Activated CD4-positive, alpha-beta T cell treated with anti-CD3 and anti-CD28 coated beads, Interleukin-2, amount 10 ng/mL, durations not matched to agents 24 days and 14 days (primary cell): Measurements from ENCODE around the gene SYNPR. TPM values are rescaled to one million over a fixed set of nuclear protein-coding genes. Genes with fewer than 3 reads are reported as not detected.

ENCODE experiments used
- DNase-seq: peaks from one replicate; pipeline ENCODE4 v3.0.0; 2022
- H3K27ac Mint-ChIP-seq: one replicate; pipeline ENCODE4 v1.8.0; 2022; ENCODE audit warnings: mild to moderate bottlenecking, mixed read lengths
- H3K27me3 Mint-ChIP-seq: one replicate; pipeline ENCODE4 v1.8.0; 2022; ENCODE audit warnings: mixed read lengths
- H3K36me3 Mint-ChIP-seq: one replicate; pipeline ENCODE4 v1.8.0; 2022; ENCODE audit warnings: low read depth, mild to moderate bottlenecking, mixed read lengths
- H3K4me1 Mint-ChIP-seq: one replicate; pipeline ENCODE4 v1.8.0; 2021; ENCODE audit warnings: mixed read lengths
- H3K4me3 Mint-ChIP-seq: one replicate; pipeline ENCODE4 v1.8.0; 2022; ENCODE audit warnings: mild to moderate bottlenecking, moderate library complexity, mixed read lengths
- H3K9me3 Mint-ChIP-seq: one replicate; pipeline ENCODE4 v1.8.0; 2021; ENCODE audit warnings: mixed read lengths
- intact Hi-C: fragments of 100-400 bp; cut with micrococcal nuclease; formaldehyde crosslinking; loops from one replicate; pipeline ENCODE4 v1.15.1; 2023
- total RNA-seq: library from RNA; stranded (reverse); gene quantifications from 2 replicates; pipeline ENCODE4 v1.2.3, GENCODE V29; 2022

SYNPR gene
- total RNA-seq, 1 donor from 2014 or later = not detected

- Mint-ChIP-seq H3K36me3 (no peaks in the 10 kb centered on the region), H3K9me3 (no peaks in the 10 kb centered on the region), H3K27me3 (no peaks in the 10 kb centered on the region), H3K27ac (no peak overlapping the region), H3K4me3 (no peak overlapping the region), H3K4me1 (no peaks in the 10 kb centered on the region)
- intact Hi-C loops = no loop called here
- no peak for DNase-seq
These were observed 53.4 kb downstream of the SYNPR start for GRCh38 chr3:63331520-63331919.

DNA sequence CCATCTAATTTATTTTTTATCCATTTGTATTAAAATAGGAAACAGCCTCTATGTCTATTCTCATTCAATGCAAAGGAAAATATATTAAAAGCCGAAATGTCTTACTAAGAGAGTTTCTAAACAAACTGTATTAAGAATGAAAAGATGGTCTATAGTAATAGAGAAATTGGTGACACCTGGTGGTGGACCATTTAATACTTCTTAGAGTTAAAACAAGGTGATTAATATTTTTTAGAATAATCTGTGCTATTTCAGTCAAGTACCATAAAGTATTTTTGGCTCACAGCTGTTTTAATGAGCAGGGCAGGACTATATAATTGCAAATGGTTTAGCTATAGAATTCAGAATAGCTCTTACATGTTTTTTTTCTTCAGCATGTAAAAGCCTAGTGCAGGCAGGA is 55.7 kb downstream of the SYNPR start:
- Mint-ChIP-seq H3K4me1 (no peaks in the 10 kb centered on the region), H3K27me3 (no peaks in the 10 kb centered on the region), H3K27ac (no peak overlapping the region), H3K9me3 (no peaks in the 10 kb centered on the region), H3K4me3 (no peak overlapping the region), H3K36me3 (no peaks in the 10 kb centered on the region)
- intact Hi-C loops = no loop called here
- no peak for DNase-seq

DNA sequence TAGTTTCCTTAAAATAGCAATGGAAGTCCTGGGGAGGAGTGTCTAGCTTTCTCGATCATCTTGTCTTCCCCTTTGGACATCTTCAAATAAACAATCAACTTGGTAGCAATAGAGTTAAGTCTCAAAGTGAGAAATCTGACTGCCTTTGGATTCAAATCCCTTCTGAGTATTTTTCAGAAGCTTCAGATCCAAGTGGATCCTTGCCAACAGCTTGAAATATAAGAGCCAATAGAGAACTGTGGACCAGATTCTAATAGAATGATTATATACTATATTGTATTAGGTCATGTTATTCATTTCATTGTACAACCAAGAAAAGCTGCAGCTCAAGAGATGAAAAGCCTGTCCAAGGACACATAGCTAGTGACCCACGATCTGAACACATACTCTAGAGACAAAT is 60.2 kb downstream of the SYNPR start:
- DNase-seq = no peak
- no peaks in the 10 kb centered on the region for H3K9me3 Mint-ChIP-seq
- H3K4me1 Mint-ChIP-seq = no peaks in the 10 kb centered on the region
- intact Hi-C loops = no loop called here
- H3K27ac Mint-ChIP-seq = no peak overlapping the region
- no peaks in the 10 kb centered on the region for H3K36me3 Mint-ChIP-seq
- no peak overlapping the region for H3K4me3 Mint-ChIP-seq
- peaks cover 3% of the 10 kb centered on the region for H3K27me3 Mint-ChIP-seq

GRCh38 chr3:63343674-63344073 is 65.6 kb downstream of the SYNPR start:
- Mint-ChIP-seq H3K27ac (no peak overlapping the region), H3K27me3 (peaks cover 5% of the 10 kb centered on the region), H3K36me3 (no peaks in the 10 kb centered on the region), H3K4me3 (no peak overlapping the region), H3K4me1 (peaks cover 2% of the 10 kb centered on the region), H3K9me3 (no peaks in the 10 kb centered on the region)
- DNase-seq = peak; percentile 59
- intact Hi-C loops = no loop called here

- intact Hi-C loops = no loop called here
- Mint-ChIP-seq H3K4me3 (no peak overlapping the region), H3K4me1 (peaks cover 2% of the 10 kb centered on the region), H3K27ac (no peak overlapping the region), H3K36me3 (no peaks in the 10 kb centered on the region), H3K27me3 (peaks cover 5% of the 10 kb centered on the region), H3K9me3 (no peaks in the 10 kb centered on the region)
- DNase-seq = no peak
These were observed 66.6 kb downstream of the SYNPR start for GRCh38 chr3:63344661-63345060.

GRCh38 chr3:63349583-63350573 is 71.8 kb downstream of the SYNPR start:
- Mint-ChIP-seq H3K27ac (no peak overlapping the region), H3K4me1 (no peaks in the 10 kb centered on the region), H3K27me3 (peaks cover 6% of the 10 kb centered on the region), H3K4me3 (no peak overlapping the region), H3K36me3 (no peaks in the 10 kb centered on the region), H3K9me3 (no peaks in the 10 kb centered on the region)
- intact Hi-C loops = loop anchor here (1.0 kb wide), 1 partner anchor 468 kb away; no protein-coding TSS in a partner anchor
- peak; percentile 77 for DNase-seq

DNA sequence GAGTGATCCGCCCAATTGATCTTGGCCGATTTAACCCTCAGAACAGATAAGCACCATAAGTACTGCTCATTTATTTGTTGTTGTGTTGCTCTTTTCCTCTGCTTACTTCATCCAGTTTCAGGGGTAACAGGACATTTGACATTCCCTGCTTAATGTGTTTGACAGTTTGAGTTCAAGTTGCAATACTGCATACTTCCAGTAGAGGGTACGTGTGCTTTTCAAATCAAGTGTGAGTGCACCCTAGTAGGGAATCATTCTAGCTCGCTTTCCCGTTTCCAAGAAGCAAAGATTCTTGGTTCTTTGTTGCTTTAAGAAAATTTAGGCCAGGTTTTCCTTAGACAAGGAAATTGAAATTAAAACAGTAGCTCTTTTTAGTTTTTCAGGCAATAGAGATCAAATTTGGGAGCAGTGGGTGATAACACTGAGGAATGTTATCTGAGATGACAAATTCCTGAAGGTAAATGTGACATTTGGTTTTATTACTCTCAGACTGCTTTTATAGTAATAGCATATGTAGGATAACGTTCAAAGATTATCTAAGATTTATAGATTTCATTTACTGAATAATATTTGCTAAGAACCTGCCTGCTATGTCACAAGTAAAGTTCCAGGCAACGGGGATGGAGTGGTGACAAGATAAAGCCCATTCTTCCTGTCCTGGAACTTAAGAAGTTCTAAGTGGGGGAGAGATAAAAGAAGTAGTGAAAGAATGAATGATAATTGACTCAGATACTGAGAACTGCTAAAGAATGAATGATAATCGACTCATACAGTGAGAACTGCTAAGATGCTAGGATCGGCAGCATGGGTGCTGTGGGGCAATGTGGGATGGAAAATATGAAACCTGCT is 73.3 kb downstream of the SYNPR start:
- DNase-seq = peak; percentile 58
- H3K27me3 Mint-ChIP-seq = peaks cover 6% of the 10 kb centered on the region
- no peaks in the 10 kb centered on the region for H3K36me3 Mint-ChIP-seq
- no peak overlapping the region for H3K4me3 Mint-ChIP-seq
- H3K27ac Mint-ChIP-seq = no peak overlapping the region
- intact Hi-C loops = no loop called here
- no peaks in the 10 kb centered on the region for H3K9me3 Mint-ChIP-seq
- no peaks in the 10 kb centered on the region for H3K4me1 Mint-ChIP-seq

- Mint-ChIP-seq H3K4me1 (no peaks in the 10 kb centered on the region), H3K9me3 (no peaks in the 10 kb centered on the region), H3K36me3 (no peaks in the 10 kb centered on the region), H3K27me3 (peaks cover 6% of the 10 kb centered on the region), H3K27ac (no peak overlapping the region), H3K4me3 (no peak overlapping the region)
- no peak for DNase-seq
- intact Hi-C loops = no loop called here
These were observed 73.8 kb downstream of the SYNPR start for GRCh38 chr3:63352008-63352279.

DNA sequence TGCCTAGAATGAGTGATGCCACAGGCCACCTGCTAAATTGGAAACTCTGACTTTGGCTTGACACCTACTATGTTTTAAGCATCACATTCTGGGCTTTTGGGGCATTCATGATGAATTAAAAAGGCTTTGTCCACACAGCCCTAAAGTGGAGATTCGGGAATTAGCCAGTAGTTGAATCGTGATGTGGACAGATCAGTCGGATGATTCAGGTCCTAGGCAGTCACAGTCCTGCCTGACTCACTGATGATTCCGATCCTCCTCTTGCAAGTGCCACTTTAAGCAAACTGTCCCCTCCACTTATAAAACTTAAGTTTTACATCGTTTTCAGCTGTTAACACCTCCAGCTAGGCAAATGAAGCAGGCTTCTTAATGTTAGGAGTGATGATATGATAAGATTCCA is 75.3 kb downstream of the SYNPR start:
- Mint-ChIP-seq H3K27ac (no peak overlapping the region), H3K36me3 (no peaks in the 10 kb centered on the region), H3K4me3 (no peak overlapping the region), H3K9me3 (no peaks in the 10 kb centered on the region), H3K4me1 (no peaks in the 10 kb centered on the region), H3K27me3 (peaks cover 5% of the 10 kb centered on the region)
- intact Hi-C loops = no loop called here
- no peak for DNase-seq

DNA sequence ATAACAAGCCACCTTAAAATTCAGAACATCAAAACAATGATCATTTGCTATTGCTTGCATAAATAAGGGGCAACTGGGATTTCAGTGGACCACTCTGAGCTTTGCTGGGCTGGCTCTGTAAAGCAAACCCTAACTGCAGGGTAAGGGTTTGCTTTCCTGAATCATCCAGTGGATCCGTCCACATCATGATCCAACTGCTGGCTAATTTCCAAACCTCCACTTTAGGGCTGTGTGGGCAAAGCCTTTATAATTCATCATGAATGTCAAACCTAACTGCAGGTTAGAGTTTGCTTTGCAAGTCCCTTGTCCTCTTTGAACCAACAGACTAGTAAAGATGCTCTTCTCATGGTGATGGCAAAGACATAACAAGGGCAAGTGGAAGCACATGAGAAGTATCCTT is 76.1 kb downstream of the SYNPR start:
- no peaks in the 10 kb centered on the region for H3K36me3 Mint-ChIP-seq
- DNase-seq = no peak
- peaks cover 4% of the 10 kb centered on the region for H3K27me3 Mint-ChIP-seq
- H3K27ac Mint-ChIP-seq = no peak overlapping the region
- H3K4me1 Mint-ChIP-seq = no peaks in the 10 kb centered on the region
- no peak overlapping the region for H3K4me3 Mint-ChIP-seq
- intact Hi-C loops = no loop called here
- H3K9me3 Mint-ChIP-seq = no peaks in the 10 kb centered on the region

DNA sequence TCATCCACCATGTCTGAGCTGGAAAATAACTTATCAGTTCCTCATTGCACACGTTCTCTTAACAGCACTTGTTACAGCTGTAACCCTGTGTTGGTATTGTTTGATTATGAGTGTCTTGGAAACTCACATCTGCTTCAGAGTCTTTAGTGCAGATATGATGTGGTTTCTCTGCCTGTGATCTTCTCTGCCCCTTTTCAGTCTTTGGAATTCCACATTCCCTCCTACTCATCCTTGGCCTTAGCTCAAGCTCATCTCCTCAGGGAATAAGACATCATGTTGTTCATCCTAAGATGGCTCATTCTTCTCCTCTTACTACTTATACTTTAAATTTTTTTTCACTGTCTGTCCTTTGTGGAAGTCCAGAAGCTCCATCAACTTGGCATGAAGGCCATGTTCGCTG is 77.7 kb downstream of the SYNPR start:
- no peaks in the 10 kb centered on the region for H3K9me3 Mint-ChIP-seq
- intact Hi-C loops = no loop called here
- H3K4me3 Mint-ChIP-seq = no peak overlapping the region

DNA sequence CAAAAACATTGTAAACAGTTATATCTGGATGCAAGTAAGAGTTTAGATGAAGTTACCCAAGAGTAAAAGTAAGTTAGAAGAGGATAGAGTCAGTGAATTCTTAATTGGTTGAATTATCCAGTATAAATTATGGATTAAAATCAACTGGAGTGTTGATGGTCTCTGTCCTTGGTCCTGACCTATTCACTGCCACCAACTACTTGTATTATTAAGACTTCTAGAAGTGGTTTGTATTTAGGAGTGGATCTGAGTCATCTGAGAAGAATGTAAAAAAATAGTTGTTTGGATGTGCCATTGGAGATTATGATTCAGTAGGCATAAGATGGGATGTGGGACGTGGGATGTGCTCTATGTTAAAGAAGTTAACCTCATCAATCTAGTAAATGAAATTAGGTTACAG is 86.4 kb downstream of the SYNPR start:
- Mint-ChIP-seq H3K4me3 (no peak overlapping the region), H3K27me3 (no peaks in the 10 kb centered on the region), H3K27ac (no peak overlapping the region), H3K4me1 (no peaks in the 10 kb centered on the region), H3K9me3 (no peaks in the 10 kb centered on the region), H3K36me3 (no peaks in the 10 kb centered on the region)
- intact Hi-C loops = no loop called here
- DNase-seq = no peak

More for the DNA sequence above, 77.7 kb downstream of the SYNPR start:
- peaks cover 4% of the 10 kb centered on the region for H3K27me3 Mint-ChIP-seq
- H3K4me1 Mint-ChIP-seq = no peaks in the 10 kb centered on the region
- no peak for DNase-seq
- H3K27ac Mint-ChIP-seq = no peak overlapping the region
- H3K36me3 Mint-ChIP-seq = no peaks in the 10 kb centered on the region

GRCh38 chr3:63364910-63365309 is 86.8 kb downstream of the SYNPR start:
- no peak for DNase-seq
- no peaks in the 10 kb centered on the region for H3K4me1 Mint-ChIP-seq
- no peaks in the 10 kb centered on the region for H3K9me3 Mint-ChIP-seq
- no peak overlapping the region for H3K27ac Mint-ChIP-seq
- intact Hi-C loops = no loop called here
- H3K4me3 Mint-ChIP-seq = no peak overlapping the region
- H3K27me3 Mint-ChIP-seq = no peaks in the 10 kb centered on the region
- H3K36me3 Mint-ChIP-seq = no peaks in the 10 kb centered on the region

GRCh38 chr3:63365671-63366070 is 87.6 kb downstream of the SYNPR start:
- H3K4me1 Mint-ChIP-seq = no peaks in the 10 kb centered on the region
- no peaks in the 10 kb centered on the region for H3K9me3 Mint-ChIP-seq
- no peak for DNase-seq

More at GRCh38 chr3:63365671-63366070, 87.6 kb downstream of the SYNPR start:
- Mint-ChIP-seq H3K36me3 (no peaks in the 10 kb centered on the region), H3K4me3 (no peak overlapping the region), H3K27me3 (no peaks in the 10 kb centered on the region), H3K27ac (no peak overlapping the region)
- intact Hi-C loops = no loop called here
